ENCODE results near the gene MEF2D.

MEF2D gene

GRCh38 chr1:156493742-156494141 lies 6.8 kb downstream of the MEF2D start:
- Histone ChIP-seq H3K27ac (ENCODE audit: low read depth, low read length) (no peak overlapping the region), H2AFZ (ENCODE audit: low read length, unreplicated experiment) (no peak overlapping the region), H3K4me1 (ENCODE audit: control insufficient read depth, insufficient read depth, low read length, unreplicated experiment) (peaks cover 70% of the 10 kb centered on the region), H3K36me3 (ENCODE audit: insufficient read depth, low read length) (no peaks in the 10 kb centered on the region), H3K79me2 (ENCODE audit: control insufficient read depth, insufficient read depth, low read length, unreplicated experiment) (peaks cover 100% of the 10 kb centered on the region), H3K4me3 (ENCODE audit: low read depth, low read length) (no peak overlapping the region), H3K27me3 (ENCODE audit: insufficient read depth, low read length) (no peaks in the 10 kb centered on the region)

- no peak overlapping the region for H2AFZ ChIP-seq (ENCODE audit: low read length, unreplicated experiment)
- H3K4me1 ChIP-seq (ENCODE audit: control insufficient read depth, insufficient read depth, low read length, unreplicated experiment): peaks cover 65% of the 10 kb centered on the region
- peaks cover 100% of the 10 kb centered on the region for H3K79me2 ChIP-seq (ENCODE audit: control insufficient read depth, insufficient read depth, low read length, unreplicated experiment)
- no peaks in the 10 kb centered on the region for H3K36me3 ChIP-seq (ENCODE audit: insufficient read depth, low read length)
- H3K4me3 ChIP-seq (ENCODE audit: low read depth, low read length): no peak overlapping the region
- no peaks in the 10 kb centered on the region for H3K27me3 ChIP-seq (ENCODE audit: insufficient read depth, low read length)
- H3K27ac ChIP-seq (ENCODE audit: low read depth, low read length): no peak overlapping the region
Observed at GRCh38 chr1:156493154-156493631, 7.4 kb downstream of the MEF2D start.

- Histone ChIP-seq H3K27me3 (ENCODE audit: insufficient read depth, low read length) (no peaks in the 10 kb centered on the region), H3K4me3 (ENCODE audit: low read depth, low read length) (no peak overlapping the region), H3K36me3 (ENCODE audit: insufficient read depth, low read length) (no peaks in the 10 kb centered on the region), H3K27ac (ENCODE audit: low read depth, low read length) (no peak overlapping the region), H3K79me2 (ENCODE audit: control insufficient read depth, insufficient read depth, low read length, unreplicated experiment) (peaks cover 100% of the 10 kb centered on the region), H2AFZ (ENCODE audit: low read length, unreplicated experiment) (no peak overlapping the region), H3K4me1 (ENCODE audit: control insufficient read depth, insufficient read depth, low read length, unreplicated experiment) (peaks cover 60% of the 10 kb centered on the region)
Observed at GRCh38 chr1:156492591-156493080, 7.9 kb downstream of the MEF2D start.

- Histone ChIP-seq H3K27me3 (ENCODE audit: insufficient read depth, low read length) (no peaks in the 10 kb centered on the region), H3K4me1 (ENCODE audit: control insufficient read depth, insufficient read depth, low read length, unreplicated experiment) (peaks cover 54% of the 10 kb centered on the region), H3K27ac (ENCODE audit: low read depth, low read length) (no peak overlapping the region), H3K4me3 (ENCODE audit: low read depth, low read length) (no peak overlapping the region), H3K79me2 (ENCODE audit: control insufficient read depth, insufficient read depth, low read length, unreplicated experiment) (peaks cover 100% of the 10 kb centered on the region), H3K36me3 (ENCODE audit: insufficient read depth, low read length) (no peaks in the 10 kb centered on the region), H2AFZ (ENCODE audit: low read length, unreplicated experiment) (no peak overlapping the region)
Observed at GRCh38 chr1:156492013-156492590, 8.5 kb downstream of the MEF2D start.

GRCh38 chr1:156491151-156491949 lies 9.2 kb downstream of the MEF2D start:
- H3K79me2 ChIP-seq (ENCODE audit: control insufficient read depth, insufficient read depth, low read length, unreplicated experiment): peaks cover 100% of the 10 kb centered on the region
- peak overlapping the region; percentile 1; the same call in 1 of the 2 replicates for H3K27ac ChIP-seq (ENCODE audit: low read depth, low read length)
- H3K4me1 ChIP-seq (ENCODE audit: control insufficient read depth, insufficient read depth, low read length, unreplicated experiment): peaks cover 47% of the 10 kb centered on the region
- no peaks in the 10 kb centered on the region for H3K27me3 ChIP-seq (ENCODE audit: insufficient read depth, low read length)
- H3K4me3 ChIP-seq (ENCODE audit: low read depth, low read length): no peak overlapping the region
- H3K36me3 ChIP-seq (ENCODE audit: insufficient read depth, low read length): no peaks in the 10 kb centered on the region
- no peak overlapping the region for H2AFZ ChIP-seq (ENCODE audit: low read length, unreplicated experiment)

GRCh38 chr1:156490401-156491032 lies 10.1 kb downstream of the MEF2D start:
- H3K27ac ChIP-seq (ENCODE audit: low read depth, low read length): peak overlapping the region; percentile 23; the same call in 1 of the 2 replicates
- H3K4me3 ChIP-seq (ENCODE audit: low read depth, low read length): 0 out of 2 replicates have a peak overlapping the region, but pooled peaks have one; percentile 4
- H3K27me3 ChIP-seq (ENCODE audit: insufficient read depth, low read length): no peaks in the 10 kb centered on the region
- peaks cover 97% of the 10 kb centered on the region for H3K79me2 ChIP-seq (ENCODE audit: control insufficient read depth, insufficient read depth, low read length, unreplicated experiment)
- peaks cover 39% of the 10 kb centered on the region for H3K4me1 ChIP-seq (ENCODE audit: control insufficient read depth, insufficient read depth, low read length, unreplicated experiment)
- no peak overlapping the region for H2AFZ ChIP-seq (ENCODE audit: low read length, unreplicated experiment)
- no peaks in the 10 kb centered on the region for H3K36me3 ChIP-seq (ENCODE audit: insufficient read depth, low read length)

- Histone ChIP-seq H3K36me3 (ENCODE audit: insufficient read depth, low read length) (no peaks in the 10 kb centered on the region), H3K79me2 (ENCODE audit: control insufficient read depth, insufficient read depth, low read length, unreplicated experiment) (peaks cover 97% of the 10 kb centered on the region), H3K27me3 (ENCODE audit: insufficient read depth, low read length) (no peaks in the 10 kb centered on the region), H3K4me3 (ENCODE audit: low read depth, low read length) (no peak overlapping the region), H3K27ac (ENCODE audit: low read depth, low read length) (no peak overlapping the region; the same call in 1 of the 2 replicates), H3K4me1 (ENCODE audit: control insufficient read depth, insufficient read depth, low read length, unreplicated experiment) (peaks cover 39% of the 10 kb centered on the region), H2AFZ (ENCODE audit: low read length, unreplicated experiment) (no peak overlapping the region)
Observed at GRCh38 chr1:156489935-156490293, 10.7 kb downstream of the MEF2D start.

GRCh38 chr1:156489166-156489934 lies 11.2 kb downstream of the MEF2D start:
- Histone ChIP-seq H3K4me3 (ENCODE audit: low read depth, low read length) (no peak overlapping the region), H3K4me1 (ENCODE audit: control insufficient read depth, insufficient read depth, low read length, unreplicated experiment) (peaks cover 39% of the 10 kb centered on the region), H3K27ac (ENCODE audit: low read depth, low read length) (no peak overlapping the region; the same call in 1 of the 2 replicates), H3K27me3 (ENCODE audit: insufficient read depth, low read length) (no peaks in the 10 kb centered on the region), H3K36me3 (ENCODE audit: insufficient read depth, low read length) (no peaks in the 10 kb centered on the region), H2AFZ (ENCODE audit: low read length, unreplicated experiment) (no peak overlapping the region), H3K79me2 (ENCODE audit: control insufficient read depth, insufficient read depth, low read length, unreplicated experiment) (peaks cover 95% of the 10 kb centered on the region)

GRCh38 chr1:156488566-156489165 lies 11.9 kb downstream of the MEF2D start:
- Histone ChIP-seq H3K4me1 (ENCODE audit: control insufficient read depth, insufficient read depth, low read length, unreplicated experiment) (peaks cover 39% of the 10 kb centered on the region), H3K27ac (ENCODE audit: low read depth, low read length) (no peak overlapping the region), H3K79me2 (ENCODE audit: control insufficient read depth, insufficient read depth, low read length, unreplicated experiment) (peaks cover 90% of the 10 kb centered on the region), H3K36me3 (ENCODE audit: insufficient read depth, low read length) (no peaks in the 10 kb centered on the region), H3K27me3 (ENCODE audit: insufficient read depth, low read length) (no peaks in the 10 kb centered on the region), H3K4me3 (ENCODE audit: low read depth, low read length) (no peak overlapping the region), H2AFZ (ENCODE audit: low read length, unreplicated experiment) (no peak overlapping the region)

GRCh38 chr1:156487862-156488261 lies 12.7 kb downstream of the MEF2D start:
- Histone ChIP-seq H3K4me3 (ENCODE audit: low read depth, low read length) (no peak overlapping the region), H3K79me2 (ENCODE audit: control insufficient read depth, insufficient read depth, low read length, unreplicated experiment) (peaks cover 87% of the 10 kb centered on the region), H3K4me1 (ENCODE audit: control insufficient read depth, insufficient read depth, low read length, unreplicated experiment) (peaks cover 37% of the 10 kb centered on the region), H3K36me3 (ENCODE audit: insufficient read depth, low read length) (no peaks in the 10 kb centered on the region), H3K27ac (ENCODE audit: low read depth, low read length) (no peak overlapping the region), H3K27me3 (ENCODE audit: insufficient read depth, low read length) (no peaks in the 10 kb centered on the region), H2AFZ (ENCODE audit: low read length, unreplicated experiment) (no peak overlapping the region)
